H9 (cell line): ENCODE data around the gene CDSN. TPM values are rescaled to one million over a fixed set of nuclear protein-coding genes. Genes with fewer than 3 reads are reported as not detected.

Source experiments
- DNase-seq: peaks from one replicate; pipeline ENCODE4 v3.0.0-alpha.2; 2017
- H2AFZ ChIP-seq: one replicate; pipeline ENCODE4 v1.6.1; 2013; ENCODE audit warnings: mild to moderate bottlenecking, low read length, control low read depth, moderate library complexity
- H2AK5ac ChIP-seq: 2 replicates; pipeline ENCODE4 v1.6.1; 2013; ENCODE audit warnings: low read length, control low read depth, mixed read lengths; ENCODE audit not compliant: insufficient read length
- H2BK120ac ChIP-seq: one replicate; pipeline ENCODE4 v1.6.1; 2013; ENCODE audit warnings: low read depth, mild to moderate bottlenecking, low read length, control low read depth, inconsistent platforms; ENCODE audit not compliant: poor library complexity, severe bottlenecking
- H2BK12ac ChIP-seq: 2 replicates; pipeline ENCODE4 v1.6.1; 2013; ENCODE audit warnings: low read length, control low read depth, mixed read lengths, low read depth; ENCODE audit not compliant: insufficient read length
- H2BK15ac ChIP-seq: 2 replicates; pipeline ENCODE4 v1.6.1; 2013; ENCODE audit warnings: low read depth, low read length, control low read depth
- H2BK20ac ChIP-seq: one replicate; pipeline ENCODE4 v1.6.1; 2013; ENCODE audit warnings: low read depth, mild to moderate bottlenecking, low read length, control low read depth, inconsistent platforms; ENCODE audit not compliant: poor library complexity, severe bottlenecking
- H2BK5ac ChIP-seq: 2 replicates; pipeline ENCODE4 v1.6.1; 2013; ENCODE audit warnings: low read length, control low read depth, mixed read lengths; ENCODE audit not compliant: insufficient read length
- H3K14ac ChIP-seq: 2 replicates; pipeline ENCODE4 v1.6.1; 2013; ENCODE audit warnings: low read length, control low read depth; ENCODE audit not compliant: insufficient read depth
- H3K18ac ChIP-seq: 2 replicates; pipeline ENCODE4 v1.6.1; 2013; ENCODE audit warnings: low read depth, mild to moderate bottlenecking, mixed read lengths, low read length, control low read depth; ENCODE audit not compliant: insufficient read length
- H3K23ac ChIP-seq: 2 replicates; pipeline ENCODE4 v1.6.1; 2013; ENCODE audit warnings: low read length, control low read depth, mixed read lengths, low read depth; ENCODE audit not compliant: insufficient read length
- H3K23me2 ChIP-seq: 2 replicates; pipeline ENCODE4 v1.6.1; 2013; ENCODE audit warnings: low read depth, mild to moderate bottlenecking, mixed read lengths, low read length, control low read depth; ENCODE audit not compliant: insufficient read length, poor library complexity, severe bottlenecking
- H3K27ac ChIP-seq: 2 replicates; pipeline ENCODE4 v1.5.1; 2013; ENCODE audit warnings: low read length, control low read depth, mixed read lengths, low read depth; ENCODE audit not compliant: insufficient read length
- H3K27me3 ChIP-seq: 2 replicates; pipeline ENCODE4 v1.6.1; 2013; ENCODE audit warnings: low read length, control low read depth, inconsistent platforms; ENCODE audit not compliant: insufficient read depth
- H3K4ac ChIP-seq: 2 replicates; pipeline ENCODE4 v1.6.1; 2013; ENCODE audit warnings: low read depth, mild to moderate bottlenecking, control low read depth, inconsistent platforms, low read length, moderate library complexity
- H3K4me1 ChIP-seq: 2 replicates; pipeline ENCODE4 v1.6.1; 2013; ENCODE audit warnings: low read length, control low read depth, inconsistent platforms; ENCODE audit not compliant: insufficient read depth
- H3K4me2 ChIP-seq: 2 replicates; pipeline ENCODE4 v1.6.1; 2013; ENCODE audit warnings: low read length, control low read depth, mixed read lengths; ENCODE audit not compliant: insufficient read length, insufficient read depth
- H3K56ac ChIP-seq: 2 replicates; pipeline ENCODE4 v1.6.1; 2013; ENCODE audit warnings: low read depth, mild to moderate bottlenecking, mixed read lengths, low read length, control low read depth; ENCODE audit not compliant: insufficient read length
- H3K79me1 ChIP-seq: 2 replicates; pipeline ENCODE4 v1.6.1; 2013; ENCODE audit warnings: low read depth, mild to moderate bottlenecking, moderate library complexity, low read length, control low read depth, inconsistent platforms; ENCODE audit not compliant: insufficient read depth, poor library complexity, severe bottlenecking
- H3K79me2 ChIP-seq: 2 replicates; pipeline ENCODE4 v1.6.1; 2013; ENCODE audit warnings: low read length, control low read depth, inconsistent platforms; ENCODE audit not compliant: insufficient read depth
- H3K9ac ChIP-seq: 2 replicates; pipeline ENCODE4 v1.6.1; 2013; ENCODE audit warnings: low read length, control low read depth, mixed read lengths; ENCODE audit not compliant: insufficient read length; ENCODE audit errors: extremely low read depth
- H3K9me3 ChIP-seq: one replicate; pipeline ENCODE4 v1.6.1; 2013; ENCODE audit warnings: low read depth, low read length, inconsistent platforms; ENCODE audit not compliant: control insufficient read depth
- H3T11ph ChIP-seq: one replicate; pipeline ENCODE4 v1.6.1; 2013; ENCODE audit warnings: mild to moderate bottlenecking, low read length, control low read depth, inconsistent platforms
- H4K20me1 ChIP-seq: one replicate; pipeline ENCODE4 v1.6.1; 2013; ENCODE audit not compliant: control insufficient read depth, insufficient read length, insufficient read depth
- H4K5ac ChIP-seq: 2 replicates; pipeline ENCODE4 v1.6.1; 2013; ENCODE audit warnings: low read depth, mild to moderate bottlenecking, mixed read lengths, low read length, control low read depth; ENCODE audit not compliant: insufficient read length
- H4K8ac ChIP-seq: replicated peaks from 2 replicates; pipeline ENCODE4 v1.6.1; 2013; ENCODE audit warnings: low read length, control low read depth, mixed read lengths, low read depth; ENCODE audit not compliant: insufficient read length
- H4K91ac ChIP-seq: 2 replicates; pipeline ENCODE4 v1.6.1; 2013; ENCODE audit warnings: low read depth, mild to moderate bottlenecking, moderate library complexity, mixed read lengths, low read length, control low read depth; ENCODE audit not compliant: insufficient read length
- H3K27ac Mint-ChIP-seq, 3 experiments: 2 replicates in 2 of 3; 3 replicates in 1 of 3; pipeline ENCODE4 v1.8.0; 2020 to 2021; ENCODE audit warnings: mixed read lengths in 3 of 3, mild to moderate bottlenecking in 1 of 3, moderate library complexity in 1 of 3
- H3K27me3 Mint-ChIP-seq: 2 replicates; pipeline ENCODE4 v1.8.0; 2021; ENCODE audit warnings: low read depth, mild to moderate bottlenecking, moderate library complexity, mixed read lengths
- H3K36me3 Mint-ChIP-seq, 3 experiments: 2 replicates in 2 of 3; 3 replicates in 1 of 3; pipeline ENCODE4 v1.8.0; 2020 to 2021; ENCODE audit warnings: low read depth in 3 of 3, mixed read lengths in 3 of 3; ENCODE audit not compliant: insufficient read depth in 1 of 3
- H3K4me1 Mint-ChIP-seq, 2 experiments: 2 replicates each; pipeline ENCODE4 v1.8.0; 2020; ENCODE audit warnings: mixed read lengths in 2 of 2
- H3K4me3 Mint-ChIP-seq, 2 experiments: 2 replicates in 1 of 2; 3 replicates in 1 of 2; pipeline ENCODE4 v1.8.0; 2020 to 2021; ENCODE audit warnings: mild to moderate bottlenecking in 2 of 2, mixed read lengths in 2 of 2, moderate library complexity in 1 of 2
- H3K9me3 Mint-ChIP-seq, 2 experiments: 2 replicates in 1 of 2; 3 replicates in 1 of 2; pipeline ENCODE4 v1.8.0; 2020; ENCODE audit warnings: mild to moderate bottlenecking in 2 of 2, mixed read lengths in 2 of 2, moderate library complexity in 1 of 2
- CTCF ChIP-seq: fragments of 200-600 bp; sonication (generic); conservative IDR thresholded peaks from 3 replicates; pipeline ENCODE4 v1.8.0; 2021; ENCODE audit warnings: antibody characterized with exemption, mild to moderate bottlenecking
- WGBS: extraction: QIAGEN DNeasy Blood & Tissue Kit; methylation state at CpG from one replicate; pipeline ENCODE4 v1.1.7; 2013; ENCODE audit warnings: missing lambda C conversion rate, low lambda C conversion rate, mixed read lengths; ENCODE audit not compliant: insufficient read length; ENCODE audit errors: extremely low coverage; 5-methylcytosine and 5-hydroxymethylcytosine counted together
- total RNA-seq: library from RNA; stranded (reverse); gene quantifications from 2 replicates; pipeline ENCODE4 v1.2.1, GENCODE V29; 2021

The CDSN gene
- total RNA-seq, 1 experiment from 2014 or later: not detected

DNA sequence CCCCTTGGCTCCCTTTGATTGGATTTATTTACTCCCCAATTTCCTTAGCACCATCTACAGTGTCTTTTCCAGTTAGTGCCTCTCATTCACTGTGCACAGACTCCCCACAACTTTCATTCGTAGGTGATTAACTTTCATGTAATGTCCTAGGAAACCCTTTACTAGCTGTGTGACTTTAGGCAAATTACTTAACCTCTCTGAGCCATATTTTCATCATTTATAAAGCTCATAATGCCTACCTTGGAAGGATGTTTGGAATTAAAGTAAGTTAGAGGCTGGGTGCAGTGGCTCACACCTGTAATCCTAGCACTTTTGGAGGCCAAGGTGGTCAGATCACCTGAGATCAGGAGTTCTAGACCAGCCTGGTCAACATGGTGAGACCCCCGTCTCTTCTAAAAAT, 28.0 kb downstream of the CDSN start:
- H3K9me3 Mint-ChIP-seq: no peaks in the 10 kb centered on the region
- Histone ChIP-seq H2BK5ac (no peak overlapping the region), H3K79me1 (no peaks in the 10 kb centered on the region), H3K79me2 (no peaks in the 10 kb centered on the region), H3K14ac (no peak overlapping the region), H3K4me1 (peaks cover 2% of the 10 kb centered on the region; the same call in 1 of the 2 replicates), H3K27ac (no peak overlapping the region), H3K23me2 (no peaks in the 10 kb centered on the region), H3K27me3 (no peaks in the 10 kb centered on the region), H2BK15ac (no peak overlapping the region), H3K9me3 (no peaks in the 10 kb centered on the region), H4K91ac (no peak overlapping the region), H2AFZ (no peak overlapping the region), H3T11ph (no peak overlapping the region), H4K5ac (no peak overlapping the region), H2BK120ac (no peak overlapping the region), H3K18ac (no peak overlapping the region), H3K4ac (no peak overlapping the region), H2BK12ac (no peak overlapping the region), H4K8ac (no peak overlapping the region), H2BK20ac (no peak overlapping the region), H3K23ac (no peak overlapping the region), H2AK5ac (no peak overlapping the region), H4K20me1 (no peaks in the 10 kb centered on the region), H3K56ac (no peak overlapping the region), H3K9ac (no peak overlapping the region), H3K4me2 (no peak overlapping the region)
- no peaks in the 10 kb centered on the region; the same call in 1 of the 2 replicates for H3K27me3 Mint-ChIP-seq
- TF ChIP-seq CTCF: no peak
- peaks cover 19 to 26% of the 10 kb centered on the region in 2 experiments for H3K4me1 Mint-ChIP-seq
- H3K27ac Mint-ChIP-seq: no peak overlapping the region
- no peak for DNase-seq
- no peaks in the 10 kb centered on the region for H3K36me3 Mint-ChIP-seq
- WGBS: no CpG with 5 or more reads among the region's 2 CpGs
- H3K4me3 Mint-ChIP-seq: no peak overlapping the region
